ENCODE data around the gene FMC1.

FMC1 gene

DNA sequence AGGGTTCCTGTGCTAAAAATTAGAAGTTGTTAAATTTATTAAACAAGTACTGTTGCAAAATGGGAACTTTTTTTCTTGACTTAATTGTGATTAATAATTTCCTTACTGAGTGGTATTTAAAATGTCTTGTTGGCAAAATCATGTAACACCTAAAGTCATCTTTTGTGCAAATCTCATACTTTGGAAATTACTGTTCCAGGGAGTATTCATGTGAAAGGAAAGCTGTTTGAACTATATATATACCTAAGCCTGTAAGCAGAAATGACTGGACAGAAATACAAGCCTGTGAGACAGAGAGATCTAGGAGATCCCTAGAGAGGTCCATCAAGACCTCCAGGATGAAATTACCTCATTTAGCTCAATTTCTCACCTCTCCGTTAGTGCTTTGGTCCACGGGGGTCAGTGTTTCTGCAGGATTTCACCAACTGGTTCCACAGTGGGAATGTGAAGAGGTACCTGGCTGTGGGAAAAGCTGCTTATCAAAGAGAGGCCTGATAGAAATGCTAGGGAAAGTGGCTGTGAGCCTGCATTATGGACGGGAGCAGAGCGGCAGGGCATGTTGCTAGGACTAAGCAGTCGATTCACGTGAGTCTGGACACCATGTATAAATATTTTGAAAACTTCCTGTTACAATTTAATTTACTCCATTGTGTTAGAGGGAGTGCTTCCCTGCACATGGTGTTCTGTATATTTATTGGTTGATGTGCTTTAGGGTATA, 26.5 kb downstream of the FMC1 start:
- no peak for DNase-seq
- intact Hi-C loops (cut with DNase I) = no loop called here

DNA sequence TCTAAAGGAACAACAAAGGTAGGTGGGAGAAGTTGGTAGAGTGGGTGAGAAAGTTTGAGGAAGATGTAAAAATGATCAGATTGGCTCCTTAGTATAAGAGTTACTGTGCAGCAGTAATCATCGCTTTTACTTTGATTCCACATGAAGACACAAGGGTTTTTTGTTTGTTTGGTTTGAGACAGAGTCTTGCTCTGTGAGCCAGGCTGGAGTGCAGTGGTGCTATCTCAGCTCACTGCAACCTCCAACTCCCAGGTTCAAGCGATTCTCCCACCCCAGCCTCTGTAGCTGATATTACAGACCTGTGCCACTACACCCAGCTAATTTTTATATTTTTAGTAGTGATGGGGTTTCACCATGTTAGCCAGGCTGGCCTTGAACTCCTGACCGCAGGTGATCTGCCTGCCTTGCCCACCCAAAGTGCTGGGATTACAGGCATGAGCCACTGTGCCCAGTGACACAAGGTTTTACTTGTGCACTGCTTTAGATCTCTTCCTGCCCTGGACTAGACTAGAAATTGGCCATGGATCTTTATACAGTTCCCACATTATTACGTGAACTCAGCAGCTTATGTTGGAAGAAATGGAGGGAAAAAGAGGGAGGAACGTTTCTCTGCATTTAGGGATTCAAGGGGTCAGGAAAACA, 29.3 kb downstream of the FMC1 start:
- intact Hi-C loops (cut with DNase I) = no loop called here
- DNase-seq = peak in 1 of 10 donors; percentile 55

DNA sequence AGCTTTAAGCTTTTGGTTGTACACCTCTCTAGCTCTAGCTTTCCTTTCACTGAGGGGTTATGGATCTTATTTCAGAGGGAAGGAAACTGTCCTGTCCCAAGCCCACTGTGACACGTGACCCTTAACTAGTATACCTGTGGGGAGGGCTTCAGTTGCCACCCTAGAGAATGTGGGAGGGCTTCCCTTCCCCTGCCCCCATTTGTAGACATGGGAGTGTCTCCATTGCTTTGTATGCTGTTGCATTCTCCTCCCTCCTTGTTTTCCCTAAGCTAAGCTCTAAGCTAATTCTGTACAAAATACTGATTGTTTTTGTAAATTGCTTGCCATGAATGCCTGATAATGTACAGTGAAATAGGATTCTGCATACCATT, 29.8 kb downstream of the FMC1 start:
- intact Hi-C loops (cut with DNase I) = no loop called here
- no peak for DNase-seq

DNA sequence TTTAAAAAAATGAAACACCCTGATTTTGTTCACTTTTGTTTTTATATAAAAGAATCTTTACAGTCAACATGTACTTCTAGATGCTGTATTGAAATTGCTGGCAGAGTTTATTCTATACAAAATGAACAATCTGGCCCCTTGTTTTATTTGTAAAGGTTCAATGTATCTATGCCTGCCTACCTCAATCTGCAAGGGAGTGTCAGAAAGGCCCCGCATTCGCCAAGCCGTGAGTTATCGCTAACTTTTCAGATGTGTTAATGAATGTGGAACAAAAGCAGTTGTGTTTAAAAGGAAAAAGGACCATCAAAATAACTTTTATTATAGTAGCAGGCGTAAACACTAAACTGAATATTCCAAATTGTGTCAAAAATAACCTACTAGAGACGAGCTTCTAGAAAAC, 33.1 kb downstream of the FMC1 start:
- intact Hi-C loops (cut with DNase I) = no loop called here

DNA sequence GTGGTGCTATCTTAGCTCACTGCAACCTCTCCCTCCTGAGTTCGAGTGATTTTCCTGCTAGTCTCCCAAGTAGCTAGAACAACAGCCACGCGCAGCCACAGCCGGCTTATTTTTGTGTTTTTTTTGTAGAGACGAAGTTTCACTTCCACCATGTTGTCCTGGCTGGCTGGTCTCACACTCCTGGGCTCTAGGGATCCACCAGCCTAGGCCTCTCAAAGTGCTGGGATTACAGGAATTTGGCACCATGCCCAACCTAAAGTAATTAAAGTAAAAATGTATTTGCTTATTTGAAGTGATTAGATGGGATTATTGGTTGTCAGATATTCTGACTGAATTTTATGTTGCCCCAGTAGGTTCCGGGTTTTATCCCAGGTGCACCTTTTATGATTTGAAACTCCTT, 41.3 kb downstream of the FMC1 start:
- intact Hi-C loops (cut with DNase I) = no loop called here
- DNase-seq = no peak

More for the DNA sequence above, 33.1 kb downstream of the FMC1 start:
- DNase-seq = no peak

DNA sequence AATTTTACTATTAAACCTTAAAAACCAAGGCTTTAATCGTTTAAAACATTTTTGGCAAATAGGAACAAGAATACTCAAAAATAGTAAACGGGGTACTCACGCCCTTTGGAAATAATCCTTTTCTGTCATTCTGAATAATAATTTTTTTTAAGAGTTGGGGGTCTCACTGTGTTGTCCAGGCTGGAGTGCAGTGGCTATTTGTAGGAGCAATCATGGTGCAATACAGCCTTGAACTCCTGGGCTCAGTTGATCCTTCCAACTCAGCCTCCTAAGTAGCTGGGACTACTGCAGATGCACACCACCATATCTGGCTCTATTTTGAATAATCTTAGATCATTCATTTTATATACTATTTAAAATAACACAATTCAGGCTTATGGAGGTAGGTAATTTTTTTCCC, 43.5 kb downstream of the FMC1 start:
- intact Hi-C loops (cut with DNase I) = no loop called here
- no peak for DNase-seq

DNA sequence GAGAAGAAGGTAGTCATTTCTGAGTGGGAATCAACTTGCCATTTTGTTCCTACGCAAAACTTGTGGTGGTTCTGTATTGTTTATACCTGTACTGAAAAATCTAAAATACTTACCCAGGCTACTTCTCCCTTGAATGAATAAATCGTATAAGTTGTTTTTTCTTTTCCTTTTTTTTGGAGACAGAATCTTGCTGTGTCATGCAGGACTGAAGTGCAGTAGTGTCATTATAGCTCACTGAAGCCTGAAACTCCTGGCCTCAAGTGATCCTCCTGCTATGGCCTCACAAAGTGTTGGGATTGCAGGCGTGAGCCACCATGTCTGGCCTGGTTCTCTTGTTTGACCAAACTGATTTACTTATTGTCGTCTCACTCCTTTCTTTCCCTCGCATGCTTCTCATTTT, 46.5 kb downstream of the FMC1 start:
- DNase-seq = no peak
- intact Hi-C loops (cut with DNase I) = no loop called here

DNA sequence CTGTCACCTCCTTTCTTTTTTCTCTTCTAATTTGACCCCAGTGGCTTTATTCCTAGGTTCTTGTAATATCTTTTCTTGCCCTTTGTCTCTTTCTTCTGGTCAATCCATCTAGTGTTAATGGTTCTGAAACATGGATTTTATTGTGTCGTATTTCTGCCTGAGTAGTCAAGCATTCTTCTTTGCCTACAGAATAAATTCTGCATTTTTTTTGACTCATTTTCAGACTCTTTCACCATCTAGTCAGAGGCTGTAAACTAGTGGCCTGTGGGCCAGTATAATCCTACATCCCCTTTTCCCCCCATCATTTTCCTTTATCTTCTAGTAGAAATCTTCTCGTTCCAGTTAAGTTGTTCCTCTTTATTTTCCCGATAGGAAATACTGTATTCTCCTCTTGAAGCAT, 48.0 kb downstream of the FMC1 start:
- no peak for DNase-seq
- intact Hi-C loops (cut with DNase I) = no loop called here

DNA sequence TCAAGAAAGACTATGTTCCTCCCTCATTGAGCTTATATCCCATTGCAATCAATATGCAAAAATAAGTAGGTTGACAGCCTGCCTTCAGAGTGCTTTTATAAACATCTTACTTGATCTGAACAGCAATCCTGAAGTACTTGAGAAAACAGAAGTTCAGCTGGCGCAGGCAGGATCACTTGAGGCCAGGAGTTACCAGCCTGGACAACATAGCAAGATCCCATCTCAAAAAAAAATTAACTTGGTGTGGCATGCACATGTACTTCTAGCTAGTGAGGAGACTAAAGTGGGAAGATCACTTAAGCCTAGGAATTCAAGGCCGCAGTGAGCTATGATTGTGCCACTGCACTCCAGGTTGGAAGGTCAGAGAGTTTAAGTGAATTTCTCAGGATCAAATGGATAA, 48.6 kb downstream of the FMC1 start:
- intact Hi-C loops (cut with DNase I) = no loop called here
- DNase-seq = no peak

DNA sequence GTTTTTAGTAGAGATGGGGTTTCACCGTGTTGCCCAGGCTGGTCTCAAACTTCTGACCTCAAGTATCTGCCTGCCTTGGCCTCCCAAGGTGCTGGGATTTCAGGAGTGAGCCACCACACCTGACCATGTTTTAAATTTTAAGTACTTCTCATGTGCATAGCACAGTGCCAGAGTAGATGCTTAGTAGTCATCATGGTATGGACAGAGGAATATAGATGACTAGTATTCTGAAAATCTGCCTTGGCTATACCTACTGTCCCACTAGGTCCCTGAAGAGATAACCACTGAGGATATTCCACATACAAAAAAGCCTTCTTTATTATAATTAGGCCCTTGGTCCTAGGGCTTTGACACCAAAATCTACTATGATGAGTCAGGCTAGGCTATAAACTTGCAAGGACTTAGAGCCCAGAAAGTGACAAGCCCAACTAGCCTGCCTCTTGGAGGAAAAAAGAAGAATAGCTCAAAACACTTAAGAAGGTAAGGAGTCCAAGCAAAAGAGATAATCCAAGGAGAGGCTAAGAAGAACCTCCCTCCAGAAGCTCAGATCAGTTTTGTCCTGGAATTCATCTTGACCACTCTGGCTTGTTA, 52.6 kb downstream of the FMC1 start:
- intact Hi-C loops (cut with DNase I) = no loop called here
- no peak for DNase-seq

DNA sequence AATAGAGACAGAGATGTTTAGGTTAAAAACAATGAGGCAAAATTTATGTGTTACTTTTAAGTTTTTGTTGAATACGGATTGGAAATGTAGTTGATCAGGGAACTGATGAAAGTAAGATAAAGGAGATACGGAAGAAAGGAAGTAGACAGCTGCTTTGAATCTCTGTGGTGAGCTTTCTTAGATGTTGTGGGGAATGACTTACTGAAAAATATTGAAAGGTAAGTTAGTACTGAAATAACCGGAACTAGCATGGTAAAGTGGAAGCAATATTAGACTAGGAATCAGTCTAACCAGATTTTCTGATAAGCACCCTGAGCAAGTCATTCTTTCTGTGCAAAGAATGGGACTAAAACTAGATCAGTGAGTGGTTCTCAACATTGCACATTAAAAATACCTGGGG, 53.4 kb downstream of the FMC1 start:
- intact Hi-C loops (cut with DNase I) = no loop called here
- DNase-seq = no peak
